GM18508 (cell line): ENCODE measurements around the gene ABCA9.
"Not testable (repeated sequence)": the region's sequence is repeated elsewhere in the genome, so short reads cannot be mapped to it uniquely, and the experiment has no call there.

Source experiments
- ATAC-seq: cut with Tn5 transposase; IDR thresholded peaks from one replicate; pipeline ENCODE4 v1.9.1; 2021; ENCODE audit warnings: moderate number of reproducible peaks; ENCODE audit not compliant: insufficient read depth, unreplicated experiment

Gene ABCA9

GRCh38 chr17:68959117-68959516, 101.6 kb downstream of the ABCA9 start:
- not testable (repeated sequence) for ATAC-seq

GRCh38 chr17:68957944-68958343, 102.8 kb downstream of the ABCA9 start:
- no peak for ATAC-seq

GRCh38 chr17:68955181-68955841, 105.4 kb downstream of the ABCA9 start, which contains the start of gene ABCA8:
Gene ABCA8, minus strand, starts transcription at chr17:68955392. Its CDS starts 13,358 bp downstream, at chr17:68942034.
- no peak for ATAC-seq

- ATAC-seq, result no peak
Measured at GRCh38 chr17:68954146-68954896, 106.4 kb downstream of the ABCA9 start.

- no peak for ATAC-seq
Measured at GRCh38 chr17:68953340-68953997, 107.3 kb downstream of the ABCA9 start.

- ATAC-seq, result no peak
Measured at GRCh38 chr17:68950725-68951124, 110.0 kb downstream of the ABCA9 start.

GRCh38 chr17:68947868-68948267, 112.9 kb downstream of the ABCA9 start:
- not testable (repeated sequence) for ATAC-seq

GRCh38 chr17:68944435-68945035, 116.2 kb downstream of the ABCA9 start:
- ATAC-seq, result no peak

- not testable (repeated sequence) for ATAC-seq
Measured at GRCh38 chr17:68943812-68944182, 116.9 kb downstream of the ABCA9 start.

- no peak for ATAC-seq
Measured at GRCh38 chr17:68943123-68943811, 117.5 kb downstream of the ABCA9 start.

- no peak for ATAC-seq
Measured at GRCh38 chr17:68942389-68942788, 118.3 kb downstream of the ABCA9 start.

- ATAC-seq, result no peak
Measured at GRCh38 chr17:68941761-68942160, 119.0 kb downstream of the ABCA9 start.

- ATAC-seq, result no peak
Measured at GRCh38 chr17:68939195-68939594, 121.5 kb downstream of the ABCA9 start.

GRCh38 chr17:68937890-68938514, 122.7 kb downstream of the ABCA9 start:
- ATAC-seq, result no peak

GRCh38 chr17:68927516-68927915, 133.2 kb downstream of the ABCA9 start:
- ATAC-seq, result no peak

GRCh38 chr17:68924793-68925720, 135.7 kb downstream of the ABCA9 start:
- no peak for ATAC-seq
